AG08396 (cell line): ENCODE data around the gene ADPRHL1.
A peak's percentile ranks its signal among the peaks of the same experiment; 100 is the strongest.
"Not testable (repeated sequence)": the region's sequence is repeated elsewhere in the genome, so short reads cannot be mapped to it uniquely, and the experiment has no call there.

Source experiments
- DNase-seq: peaks from one replicate; pipeline ENCODE4 v3.0.0; 2012; ENCODE audit warnings: low spot score, mixed read lengths

ADPRHL1 gene

DNA sequence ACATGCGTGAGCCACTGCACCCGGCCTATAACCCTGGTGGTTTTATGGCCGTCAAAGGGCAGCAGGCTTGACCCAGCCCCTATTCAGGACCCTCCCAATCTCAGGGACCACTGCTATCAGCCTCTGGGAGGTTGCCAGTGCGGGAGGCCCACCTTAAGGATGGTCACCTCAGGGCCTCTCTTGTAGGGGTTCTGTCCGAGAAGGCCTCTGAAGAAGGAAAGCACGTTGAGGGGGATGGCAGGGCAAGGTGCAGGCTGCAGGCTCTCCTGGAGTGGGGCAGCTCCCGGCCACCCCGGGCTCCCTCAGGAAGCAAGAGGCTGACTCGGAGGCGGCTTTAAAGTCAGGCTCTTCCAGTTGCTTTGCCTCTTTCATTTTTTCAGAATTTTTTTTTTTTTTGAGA lies 83.4 kb downstream of the ADPRHL1 start:
- no peak for DNase-seq

DNA sequence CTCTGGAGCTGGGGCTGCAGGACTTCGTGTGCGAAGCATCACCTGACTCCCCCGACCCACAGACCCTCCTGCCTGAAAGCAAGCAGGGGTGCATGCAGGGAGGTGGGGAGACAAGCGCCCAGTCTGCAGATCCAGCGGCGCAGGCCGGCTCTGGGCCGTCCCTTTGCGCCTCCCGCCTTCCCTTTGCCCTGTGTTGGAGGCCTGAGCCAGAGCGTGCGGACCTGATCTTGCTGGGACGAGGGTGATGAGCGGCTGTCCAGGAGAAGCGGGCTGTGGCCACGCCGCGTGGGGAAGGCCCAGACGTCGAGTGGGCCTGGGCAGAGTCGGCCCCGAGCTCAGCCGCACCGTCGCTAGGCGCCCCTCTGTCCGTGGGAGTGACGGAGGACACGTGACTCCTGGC lies 84.1 kb downstream of the ADPRHL1 start:
- no peak for DNase-seq

DNA sequence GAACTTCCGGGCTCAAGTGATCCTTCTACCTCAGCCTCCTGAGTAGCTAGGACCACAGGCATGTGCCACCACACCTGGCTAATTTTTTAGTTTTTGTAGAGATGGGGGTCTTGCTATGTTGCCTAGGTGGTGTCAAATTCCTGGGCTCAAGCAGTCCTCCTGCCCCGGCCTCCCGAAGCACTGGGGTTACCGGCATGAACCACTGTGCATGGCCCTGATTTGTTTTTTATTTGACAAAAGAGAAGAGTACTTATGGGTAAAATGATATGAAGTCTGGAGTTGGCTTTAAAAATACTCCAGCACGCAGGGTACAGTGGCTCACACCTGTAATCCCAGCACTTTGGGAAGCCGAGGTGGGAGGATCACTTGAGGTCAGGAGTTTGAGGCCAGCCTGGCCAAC lies 84.9 kb downstream of the ADPRHL1 start:
- not testable (repeated sequence) for DNase-seq

DNA sequence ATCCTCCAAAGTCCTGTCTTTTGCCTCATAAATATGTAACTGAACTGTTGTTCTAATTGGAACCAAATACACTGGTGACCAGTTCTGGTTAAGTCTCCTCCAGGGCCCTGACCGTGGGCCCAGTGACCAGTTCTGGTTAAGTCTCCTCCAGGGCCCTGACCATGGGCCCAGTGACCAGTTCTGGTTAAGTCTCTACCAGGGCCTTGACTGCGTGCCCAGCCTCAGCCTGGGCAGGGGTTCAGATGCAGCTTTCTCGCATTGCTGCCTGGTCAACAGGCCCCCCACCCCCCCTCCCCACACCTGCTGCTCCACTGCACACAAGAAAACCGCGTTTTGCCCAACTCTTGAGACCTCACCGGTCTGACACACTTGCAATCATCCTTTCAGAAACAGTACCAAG lies 85.5 kb downstream of the ADPRHL1 start:
- no peak for DNase-seq

DNA sequence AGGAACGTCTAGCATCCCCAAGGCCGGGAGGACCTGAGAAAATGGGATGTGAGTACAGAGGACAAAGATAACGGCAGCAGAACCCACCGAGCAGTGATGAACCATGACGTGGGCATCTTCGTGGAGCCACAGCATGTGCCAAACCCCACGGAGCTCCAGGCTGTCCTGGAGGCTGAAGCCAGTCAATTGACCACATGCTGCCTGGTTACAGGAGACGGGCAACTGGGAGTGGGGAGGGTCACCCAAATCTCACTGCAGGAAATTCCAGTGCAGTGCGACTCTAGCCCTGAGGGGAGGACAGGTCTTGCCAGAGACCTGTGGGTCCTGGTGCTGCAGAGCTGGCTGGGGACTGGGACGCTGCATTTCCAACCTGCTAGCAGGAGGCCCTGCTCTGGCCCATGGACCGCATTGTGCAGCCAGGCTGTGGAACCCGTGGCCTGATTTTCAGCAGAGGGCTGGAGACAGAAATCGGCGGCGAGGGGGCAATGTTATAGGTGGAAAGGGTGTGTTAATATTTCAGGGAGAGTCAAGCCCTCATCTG lies 86.2 kb downstream of the ADPRHL1 start:
- DNase-seq: no peak

DNA sequence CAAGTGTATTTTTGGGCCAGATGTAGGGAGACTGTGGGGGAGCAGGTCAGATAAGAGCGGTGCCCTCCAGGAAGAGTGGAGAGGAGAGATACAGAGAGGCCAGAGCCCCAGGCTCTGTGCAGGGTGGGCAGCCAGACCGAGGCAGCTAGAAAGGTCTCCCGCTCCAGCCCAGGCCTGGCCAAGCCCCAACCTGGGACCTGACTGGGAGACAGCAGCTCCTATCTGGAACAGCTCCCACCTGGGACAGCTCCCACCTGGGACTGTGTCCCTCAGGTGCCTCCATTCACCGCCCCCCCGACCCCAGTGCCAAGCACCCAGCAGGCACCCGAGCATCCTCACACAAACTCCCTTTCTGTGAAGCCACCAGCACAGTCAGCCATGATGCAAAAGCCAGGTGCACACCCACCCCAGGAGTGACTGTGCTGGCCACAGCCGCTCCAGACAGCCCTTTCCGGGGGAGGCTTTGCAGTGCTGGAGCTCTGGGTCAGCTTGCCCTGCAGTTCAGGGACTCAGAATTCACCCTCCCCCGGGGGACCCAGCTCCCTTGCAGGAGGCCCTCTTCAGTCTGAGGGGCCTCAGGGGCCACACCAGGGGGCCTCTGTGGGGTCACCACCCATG lies 87.2 kb downstream of the ADPRHL1 start:
- DNase-seq: no peak

DNA sequence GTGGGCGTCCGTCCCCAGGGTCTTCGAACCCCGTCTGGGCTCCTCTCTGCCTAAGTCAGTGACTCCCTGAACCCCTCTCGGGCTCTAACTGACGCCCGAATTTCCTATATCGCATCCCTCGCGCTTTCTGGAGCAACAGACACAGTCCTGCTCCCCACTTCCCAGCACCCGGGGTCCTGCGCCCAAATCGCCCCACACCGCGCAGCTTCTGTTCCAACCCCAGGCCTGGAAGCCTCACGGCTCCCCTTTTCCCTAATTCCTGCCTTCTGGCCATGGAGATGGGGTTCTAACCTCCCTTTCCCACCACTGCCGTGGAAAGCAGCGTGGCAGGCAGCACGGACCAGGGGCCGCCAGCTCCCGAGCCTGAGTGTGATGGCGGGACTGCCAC lies 87.7 kb downstream of the ADPRHL1 start:
- DNase-seq: no peak

DNA sequence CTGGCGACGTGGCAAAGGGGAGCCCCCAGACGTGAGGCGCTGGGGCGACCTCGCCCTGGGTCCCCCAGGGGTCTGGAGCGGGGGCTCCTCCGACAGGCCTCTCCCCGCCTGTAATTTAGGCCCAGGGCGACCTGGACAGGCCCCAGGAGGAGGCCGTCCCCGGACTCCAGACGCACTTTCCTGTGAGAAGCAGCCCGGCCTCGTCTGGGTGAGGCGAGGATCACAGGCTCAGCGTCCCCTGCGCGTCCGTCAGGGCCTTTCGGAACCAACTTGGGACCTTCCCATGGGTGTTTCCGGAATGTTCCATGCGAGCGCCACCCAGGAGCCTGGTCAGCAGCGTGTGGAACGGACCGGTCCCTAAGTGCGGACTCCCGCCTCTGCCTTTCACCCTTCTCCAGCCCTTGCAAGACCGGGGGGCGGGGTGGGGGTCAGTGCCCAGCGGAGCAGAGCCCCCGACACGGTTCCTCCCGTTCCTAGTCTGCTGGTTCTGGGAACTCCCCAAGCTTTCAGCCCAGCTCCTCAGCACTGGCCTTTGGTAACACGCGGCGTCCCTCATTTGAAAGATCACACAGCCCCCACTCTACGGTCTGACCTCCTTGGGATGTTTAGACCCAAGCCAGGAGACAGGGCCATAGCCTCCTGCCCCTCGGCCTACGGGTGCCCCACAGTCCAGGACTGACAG lies 88.2 kb downstream of the ADPRHL1 start:
- no peak for DNase-seq

DNA sequence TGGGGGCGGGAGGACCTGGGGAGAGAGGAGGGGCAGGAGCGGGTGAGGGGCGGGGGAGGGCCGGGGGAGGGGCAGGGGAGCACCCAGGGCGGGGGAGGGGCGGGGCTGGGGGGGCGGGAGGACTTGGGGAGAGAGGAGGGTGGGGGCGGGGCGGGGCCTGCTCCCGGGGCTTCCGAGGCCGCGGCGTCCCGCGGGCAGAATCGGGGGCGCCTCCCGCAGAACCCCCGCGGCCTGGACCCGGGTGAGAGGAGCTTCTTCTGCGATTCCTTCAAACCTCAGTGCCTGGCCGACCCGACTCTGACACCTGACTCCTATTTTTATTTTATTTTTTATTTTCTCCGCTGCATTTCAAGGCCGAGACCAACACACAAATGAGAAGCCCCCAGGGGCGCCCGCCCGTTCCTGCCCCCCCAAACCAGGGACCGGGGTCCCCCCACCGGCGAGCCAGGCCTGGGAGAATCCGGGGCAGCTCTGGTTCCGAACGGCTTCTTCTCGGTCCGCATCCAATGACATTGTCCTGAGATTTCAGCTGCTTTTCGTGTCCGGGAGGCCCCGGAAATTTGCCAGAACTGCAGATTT lies 88.9 kb downstream of the ADPRHL1 start:
- DNase-seq: peak; percentile 61

DNA sequence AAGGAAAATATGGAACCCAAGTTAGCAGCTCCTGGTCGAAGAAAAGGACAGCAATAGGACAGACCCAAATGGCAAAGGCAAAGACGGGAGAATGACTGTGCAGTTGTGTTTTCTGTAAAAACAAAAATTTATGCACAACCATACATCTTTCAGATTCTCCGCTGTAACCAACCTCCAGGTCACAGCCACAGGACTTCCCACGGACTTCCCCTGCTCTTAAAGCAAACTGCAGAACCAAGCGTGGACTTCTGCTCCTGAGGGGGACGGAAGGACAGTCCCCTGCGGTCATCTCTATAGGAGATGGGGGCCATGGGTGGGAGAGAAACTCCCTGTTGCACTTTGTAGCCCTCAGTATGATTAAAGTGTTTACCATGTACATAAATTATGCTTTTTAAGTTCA lies 91.9 kb downstream of the ADPRHL1 start:
- DNase-seq: no peak

DNA sequence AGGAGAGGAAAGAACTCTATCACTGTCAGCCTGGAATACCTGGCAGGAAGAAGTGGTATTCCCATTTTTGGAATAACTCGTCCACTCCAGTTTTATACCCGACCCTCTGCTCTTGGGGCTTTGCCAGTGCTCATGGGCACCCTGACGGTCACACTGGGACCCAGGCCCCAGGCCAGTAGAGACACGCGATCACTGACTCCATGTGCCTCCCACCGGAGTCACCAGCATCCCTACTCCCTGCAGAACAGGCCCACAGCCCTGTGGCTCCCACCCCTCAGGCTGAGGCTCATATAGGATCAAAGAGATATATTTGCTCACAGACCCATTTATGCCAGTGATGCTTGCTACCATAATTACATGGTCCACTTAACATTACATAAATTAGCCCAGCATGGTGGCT lies 92.8 kb downstream of the ADPRHL1 start:
- no peak for DNase-seq

DNA sequence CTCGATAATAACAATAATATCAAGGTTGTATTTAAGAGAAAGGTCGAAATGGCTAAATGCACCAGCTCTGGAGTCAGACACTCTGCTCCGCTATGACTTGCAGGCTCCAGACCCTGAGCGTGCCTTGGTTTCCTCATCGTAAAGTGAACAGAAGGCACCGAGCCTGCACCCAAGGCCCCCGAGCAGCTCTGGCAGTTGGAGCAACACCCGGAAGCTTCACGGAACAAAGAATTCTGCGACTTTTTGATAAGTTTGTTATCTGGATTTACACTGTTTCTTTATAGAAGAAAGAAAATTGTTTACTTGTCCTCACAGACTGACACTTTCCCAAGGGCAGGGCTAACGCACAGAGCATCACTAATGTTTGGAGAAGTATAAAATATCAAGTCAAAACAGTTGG lies 93.7 kb downstream of the ADPRHL1 start:
- no peak for DNase-seq

DNA sequence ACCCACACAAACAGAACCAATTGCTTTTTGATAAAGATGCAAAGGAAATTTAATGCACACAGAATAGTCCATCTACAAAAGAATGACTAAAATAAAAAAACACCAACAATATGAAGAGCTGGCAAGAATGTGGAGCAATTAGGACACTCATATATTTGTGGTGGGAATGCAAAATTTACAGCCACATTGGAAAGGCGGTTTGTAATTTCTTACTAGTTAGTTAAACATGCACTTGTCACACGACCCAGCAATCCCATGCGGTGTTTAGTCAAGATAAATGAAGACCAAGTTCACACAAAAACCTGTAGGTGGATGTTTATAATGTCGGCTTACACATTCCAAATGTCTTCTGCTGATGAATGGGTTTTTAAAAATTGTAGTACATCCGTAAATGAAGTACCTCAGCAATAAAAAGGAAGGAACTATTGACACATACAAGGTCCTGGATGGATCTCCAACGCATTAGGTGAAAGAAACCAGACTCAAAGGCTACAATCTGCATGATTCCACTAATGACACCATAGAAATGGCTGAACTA lies 94.6 kb downstream of the ADPRHL1 start:
- DNase-seq: no peak

DNA sequence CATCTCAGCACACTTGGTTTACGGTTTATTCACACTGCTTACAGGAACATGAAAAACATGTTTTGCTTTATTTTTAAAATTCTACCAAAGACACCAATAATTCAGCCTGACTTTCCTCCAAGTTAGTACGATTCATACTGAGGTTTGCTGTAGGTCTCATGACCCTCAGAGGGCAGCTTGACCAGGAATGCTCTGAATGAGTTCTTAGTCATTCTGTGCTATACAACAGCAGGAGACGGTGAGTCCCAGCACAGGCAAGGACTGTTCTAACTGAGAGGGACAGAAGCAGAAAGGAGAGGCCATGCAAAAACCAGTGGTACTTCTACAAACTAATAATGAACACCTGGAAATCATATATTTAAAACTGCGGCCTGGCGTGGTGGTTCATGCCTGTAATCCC lies 95.8 kb downstream of the ADPRHL1 start:
- peak; percentile 89 for DNase-seq

DNA sequence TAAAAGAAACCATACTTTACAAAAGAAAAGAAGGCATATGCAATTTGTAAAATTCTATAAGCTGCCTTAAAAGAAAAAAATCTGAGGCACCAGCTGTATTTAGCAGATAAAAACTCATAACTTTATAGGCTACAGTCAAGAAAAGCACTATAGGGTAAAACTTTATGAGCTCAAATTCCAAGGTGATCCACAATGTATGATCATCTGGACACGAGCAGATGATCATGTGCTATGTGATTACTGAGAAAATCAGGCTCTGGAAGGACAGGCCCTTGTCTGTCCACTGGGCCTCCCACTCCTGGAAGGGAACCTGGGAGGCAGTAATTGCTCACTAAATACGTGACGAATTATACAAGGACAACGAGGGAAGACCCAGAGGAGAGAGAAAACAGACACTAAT lies 96.7 kb downstream of the ADPRHL1 start:
- DNase-seq: no peak

DNA sequence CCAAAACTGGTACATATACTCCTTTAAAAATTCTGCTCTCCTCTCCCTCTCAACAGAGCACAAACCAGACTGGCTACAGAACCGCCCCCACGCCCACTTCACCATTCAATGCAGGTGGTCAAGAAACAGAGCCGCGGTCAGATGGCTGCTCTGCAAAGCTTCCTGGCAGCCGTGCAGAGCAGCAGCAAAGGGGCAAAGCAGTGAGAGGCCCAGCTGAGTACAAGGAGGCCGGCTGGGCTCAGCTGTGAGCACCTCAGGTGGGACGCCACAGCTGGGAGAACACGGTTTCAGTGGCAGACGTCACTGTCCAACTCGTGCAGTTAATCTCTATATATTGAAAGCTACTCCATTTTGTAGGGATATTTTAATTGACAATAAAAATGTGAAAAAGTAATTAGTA lies 97.7 kb downstream of the ADPRHL1 start:
- no peak for DNase-seq

DNA sequence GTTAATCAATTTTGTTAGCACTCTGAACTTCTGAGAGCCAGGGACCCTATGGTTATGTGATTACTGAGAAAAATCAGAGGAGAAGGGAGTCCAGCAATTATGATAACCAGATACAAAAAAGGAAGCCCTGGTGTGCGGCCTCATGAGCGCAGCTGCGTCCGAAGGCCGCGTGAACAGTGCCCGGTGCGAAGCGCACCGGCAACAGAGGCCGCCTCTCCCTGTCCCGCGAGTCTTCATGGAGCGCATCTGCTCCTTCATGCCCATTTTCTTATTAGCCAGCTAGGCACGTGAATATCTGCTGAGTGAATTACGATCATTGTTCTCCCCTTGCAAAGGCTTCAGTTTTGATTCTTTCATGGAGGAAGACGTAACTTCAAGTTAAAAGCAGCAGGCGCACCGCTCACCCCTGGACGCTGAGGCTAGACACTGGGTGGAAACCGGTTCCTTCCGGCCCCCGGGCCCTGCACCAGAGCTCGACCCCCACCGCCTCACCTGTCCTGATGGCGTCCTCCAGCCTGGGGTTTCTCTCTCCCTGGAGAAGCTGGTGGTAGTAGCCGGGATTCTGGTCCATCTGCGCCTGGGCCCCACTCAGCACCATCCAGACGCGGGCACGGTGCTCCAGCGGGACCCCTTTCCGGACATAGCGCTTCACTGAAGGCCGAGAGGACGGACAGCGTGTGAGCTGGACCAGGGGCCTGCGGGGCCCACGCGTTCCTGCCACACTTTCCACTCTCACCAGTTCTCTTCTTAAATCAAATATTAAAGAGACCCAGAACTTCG lies 98.3 kb downstream of the ADPRHL1 start:
- DNase-seq: no peak

DNA sequence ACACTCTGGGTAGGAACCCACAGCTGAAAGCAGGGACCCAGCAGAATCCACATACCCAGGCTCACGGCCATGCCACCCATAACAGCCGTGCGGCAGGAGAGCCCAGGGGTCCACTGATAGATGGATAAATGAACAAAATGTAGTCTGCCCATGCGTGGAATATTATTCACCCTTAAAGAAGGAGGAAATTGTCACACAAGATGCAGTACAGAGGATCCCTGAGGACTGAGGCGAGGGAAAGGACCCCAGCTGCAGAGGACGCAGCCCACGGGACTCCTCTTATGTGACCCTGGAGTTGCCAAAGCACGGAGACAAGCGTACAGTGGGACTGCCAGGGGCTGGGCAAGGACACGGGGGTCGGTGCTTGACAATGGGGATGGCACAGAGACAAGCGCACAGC lies 100.0 kb downstream of the ADPRHL1 start:
- DNase-seq: no peak

DNA sequence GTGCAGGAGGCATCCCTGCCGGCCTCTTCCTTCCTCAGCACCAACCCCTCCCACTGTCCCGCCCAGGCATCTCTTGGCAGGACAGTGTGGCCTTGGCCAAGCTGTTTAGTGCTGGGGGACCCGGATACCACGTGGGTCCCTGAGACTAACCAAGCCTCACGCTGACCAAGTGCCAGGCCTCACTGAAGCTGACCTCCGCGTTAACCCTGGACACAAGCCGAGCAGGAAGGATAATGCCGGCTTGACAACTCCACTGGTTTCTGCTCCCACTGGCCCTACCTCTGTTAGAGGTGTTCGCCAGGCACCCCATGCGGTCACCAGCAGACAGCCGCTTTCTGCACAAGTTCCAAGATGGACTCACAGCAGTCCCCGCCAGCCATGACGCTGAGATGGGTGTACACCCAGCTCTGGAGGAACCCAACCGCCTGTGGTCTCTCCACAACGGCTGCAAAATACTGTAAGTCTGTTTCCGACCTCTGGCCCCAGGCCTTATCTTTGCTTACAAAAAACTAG lies 101.7 kb downstream of the ADPRHL1 start:
- no peak for DNase-seq

DNA sequence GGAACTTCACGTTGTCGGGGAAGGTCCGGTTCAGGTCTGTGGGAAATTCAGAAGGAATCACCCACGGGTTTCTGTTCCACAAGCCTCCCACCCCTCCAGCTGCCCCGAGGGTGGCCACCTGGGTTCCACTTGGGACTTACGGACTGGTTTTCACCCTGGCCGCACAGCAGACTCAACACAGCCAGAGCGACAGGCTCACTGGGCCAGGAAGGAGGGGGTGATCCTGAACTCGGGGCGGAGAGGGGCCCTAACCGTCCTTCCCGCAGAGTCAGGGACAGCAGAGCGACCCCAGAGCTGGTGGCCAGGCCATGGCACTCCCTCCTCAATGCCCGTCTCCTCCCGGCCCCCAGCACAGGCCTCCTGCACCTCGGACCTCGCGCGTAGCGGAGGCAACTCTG lies 102.4 kb downstream of the ADPRHL1 start:
- DNase-seq: no peak

DNA sequence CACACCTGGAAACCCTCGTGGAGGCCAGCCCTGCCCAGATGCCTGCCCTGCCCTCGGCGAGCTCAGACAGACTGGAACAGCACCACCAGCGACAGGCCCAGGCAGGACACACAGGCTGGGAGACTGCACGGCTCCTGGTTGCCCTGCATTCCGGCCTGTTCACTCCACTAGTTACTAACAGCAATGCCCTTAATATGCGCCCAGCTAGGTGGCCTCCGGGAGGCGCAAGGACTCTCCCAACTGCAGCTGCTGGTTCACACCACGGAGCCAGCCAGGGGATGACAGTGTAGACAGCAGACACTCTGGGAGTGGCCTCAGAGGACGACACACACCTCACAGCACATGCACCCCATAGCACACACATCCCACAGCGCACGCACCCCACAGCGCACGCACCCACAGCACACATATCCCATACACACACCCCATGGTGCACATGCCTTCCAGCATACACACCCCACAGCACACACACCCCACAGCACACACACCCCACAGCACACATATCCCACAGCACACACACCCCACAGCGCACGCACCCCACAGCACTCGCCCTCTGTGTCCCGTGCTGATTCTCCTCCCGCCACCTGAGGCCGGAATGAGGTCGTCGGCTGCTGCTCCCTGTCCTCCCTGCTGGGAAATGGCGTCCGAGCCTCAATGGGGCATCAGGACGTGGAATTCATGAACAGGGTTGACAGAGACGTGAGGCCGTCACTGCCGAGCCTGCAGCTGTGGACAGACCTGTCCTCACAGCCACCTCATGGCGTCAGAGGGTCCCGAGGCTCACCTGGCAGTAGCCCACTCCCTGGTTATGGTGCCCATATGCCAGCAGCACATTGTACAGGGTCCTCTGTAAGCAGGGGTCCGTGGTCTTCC lies 103.0 kb downstream of the ADPRHL1 start:
- no peak for DNase-seq
